ENCODE results near the gene LMO1. TPM values are rescaled to one million over a fixed set of nuclear protein-coding genes. Genes with fewer than 3 reads are reported as not detected.
A peak's percentile ranks its signal among the peaks of the same experiment; 100 is the strongest.

LMO1 gene
- polyA plus RNA-seq (2013, experiment 1 of 2), result 0.70 TPM
- polyA plus RNA-seq (2013, experiment 2 of 2), result 3.0 TPM

- no peaks in the 10 kb centered on the region for H3K9me3 ChIP-seq (ENCODE audit: insufficient read depth, low read depth, low read length)
- 12% methylated on average over 22 of the region's 22 CpGs for WGBS
- peaks cover 13% of the 10 kb centered on the region for H3K4me1 ChIP-seq (ENCODE audit: insufficient read depth, low read length)
- peak within 1 kb of the TSS; percentile 65 for H3K4me3 ChIP-seq (ENCODE audit: low read length)
- H3K27ac ChIP-seq (ENCODE audit: low read depth, low read length), result no peak within 1 kb of the TSS
- peak within 1 kb of the TSS; percentile 70 for H3K9ac ChIP-seq (ENCODE audit: low read depth, low read length)
- H3K27me3 ChIP-seq (ENCODE audit: insufficient read depth, low read length), result peaks cover 95% of the 10 kb centered on the region
- no peaks in the 10 kb centered on the region for H3K36me3 ChIP-seq (ENCODE audit: insufficient read depth, low read length)
These were observed at the start of gene LMO1 for GRCh38 chr11:8263769-8264410. Gene LMO1 (minus strand): TSS chr11:8263878. CDS start chr11:8263362, 516 bp downstream.

- Histone ChIP-seq H3K36me3 (ENCODE audit: insufficient read depth, low read length) (no peaks in the 10 kb centered on the region), H3K4me1 (ENCODE audit: insufficient read depth, low read length) (no peaks in the 10 kb centered on the region), H3K4me3 (ENCODE audit: low read length) (no peak overlapping the region), H3K27me3 (ENCODE audit: insufficient read depth, low read length) (0 out of 2 replicates have a peak, but pooled peaks cover 2% of the 10 kb centered on the region), H3K9ac (ENCODE audit: low read depth, low read length) (no peak overlapping the region), H3K9me3 (ENCODE audit: insufficient read depth, low read depth, low read length) (no peaks in the 10 kb centered on the region), H3K27ac (ENCODE audit: low read depth, low read length) (no peak overlapping the region)
- WGBS, result 88% methylated on average over 10 of the region's 10 CpGs
These were observed 49.3 kb upstream of the LMO1 start for GRCh38 chr11:8312986-8313385.

- Histone ChIP-seq H3K9ac (ENCODE audit: low read depth, low read length) (no peak overlapping the region), H3K27ac (ENCODE audit: low read depth, low read length) (no peak overlapping the region), H3K27me3 (ENCODE audit: insufficient read depth, low read length) (0 out of 2 replicates have a peak, but pooled peaks cover 2% of the 10 kb centered on the region), H3K4me1 (ENCODE audit: insufficient read depth, low read length) (no peaks in the 10 kb centered on the region), H3K9me3 (ENCODE audit: insufficient read depth, low read depth, low read length) (no peaks in the 10 kb centered on the region), H3K4me3 (ENCODE audit: low read length) (no peak overlapping the region), H3K36me3 (ENCODE audit: insufficient read depth, low read length) (no peaks in the 10 kb centered on the region)
- WGBS, result 84% methylated on average over 10 of the region's 10 CpGs
These were observed 47.7 kb upstream of the LMO1 start for GRCh38 chr11:8311366-8311765.

GRCh38 chr11:8310743-8311298, 47.1 kb upstream of the LMO1 start:
- no peaks in the 10 kb centered on the region for H3K4me1 ChIP-seq (ENCODE audit: insufficient read depth, low read length)
- no peaks in the 10 kb centered on the region for H3K36me3 ChIP-seq (ENCODE audit: insufficient read depth, low read length)
- H3K27me3 ChIP-seq (ENCODE audit: insufficient read depth, low read length), result no peaks in the 10 kb centered on the region
- no peaks in the 10 kb centered on the region for H3K9me3 ChIP-seq (ENCODE audit: insufficient read depth, low read depth, low read length)
- no peak overlapping the region for H3K4me3 ChIP-seq (ENCODE audit: low read length)
- H3K27ac ChIP-seq (ENCODE audit: low read depth, low read length), result no peak overlapping the region
- no peak overlapping the region for H3K9ac ChIP-seq (ENCODE audit: low read depth, low read length)
- 85% methylated on average over 11 of the region's 11 CpGs for WGBS

- Histone ChIP-seq H3K27me3 (ENCODE audit: insufficient read depth, low read length) (no peaks in the 10 kb centered on the region), H3K4me3 (ENCODE audit: low read length) (no peak overlapping the region), H3K4me1 (ENCODE audit: insufficient read depth, low read length) (no peaks in the 10 kb centered on the region), H3K27ac (ENCODE audit: low read depth, low read length) (no peak overlapping the region), H3K9ac (ENCODE audit: low read depth, low read length) (no peak overlapping the region), H3K36me3 (ENCODE audit: insufficient read depth, low read length) (no peaks in the 10 kb centered on the region), H3K9me3 (ENCODE audit: insufficient read depth, low read depth, low read length) (peaks cover 3% of the 10 kb centered on the region; the same call in 1 of the 2 replicates)
- WGBS, result 55% methylated on average over 3 of the region's 3 CpGs
These were observed 46.2 kb upstream of the LMO1 start for GRCh38 chr11:8309862-8310261.

- no peaks in the 10 kb centered on the region for H3K27me3 ChIP-seq (ENCODE audit: insufficient read depth, low read length)
- H3K27ac ChIP-seq (ENCODE audit: low read depth, low read length), result no peak overlapping the region
- WGBS, result 82% methylated on average over 9 of the region's 9 CpGs
These were observed 45.6 kb upstream of the LMO1 start for GRCh38 chr11:8309311-8309710.

GRCh38 chr11:8307601-8308000, 43.9 kb upstream of the LMO1 start:
- 87% methylated on average over 8 of the region's 8 CpGs for WGBS
- H3K4me1 ChIP-seq (ENCODE audit: insufficient read depth, low read length), result no peaks in the 10 kb centered on the region
- H3K27me3 ChIP-seq (ENCODE audit: insufficient read depth, low read length), result no peaks in the 10 kb centered on the region
- no peaks in the 10 kb centered on the region for H3K36me3 ChIP-seq (ENCODE audit: insufficient read depth, low read length)
- H3K9ac ChIP-seq (ENCODE audit: low read depth, low read length), result no peak overlapping the region
- peaks cover 6% of the 10 kb centered on the region; the same call in 1 of the 2 replicates for H3K9me3 ChIP-seq (ENCODE audit: insufficient read depth, low read depth, low read length)
- no peak overlapping the region for H3K27ac ChIP-seq (ENCODE audit: low read depth, low read length)
- no peak overlapping the region for H3K4me3 ChIP-seq (ENCODE audit: low read length)

More at GRCh38 chr11:8309311-8309710, 45.6 kb upstream of the LMO1 start:
- no peaks in the 10 kb centered on the region for H3K36me3 ChIP-seq (ENCODE audit: insufficient read depth, low read length)
- H3K4me1 ChIP-seq (ENCODE audit: insufficient read depth, low read length), result no peaks in the 10 kb centered on the region
- H3K4me3 ChIP-seq (ENCODE audit: low read length), result no peak overlapping the region
- peaks cover 6% of the 10 kb centered on the region; the same call in 1 of the 2 replicates for H3K9me3 ChIP-seq (ENCODE audit: insufficient read depth, low read depth, low read length)
- no peak overlapping the region for H3K9ac ChIP-seq (ENCODE audit: low read depth, low read length)

GRCh38 chr11:8301622-8302021, 37.9 kb upstream of the LMO1 start:
- H3K27ac ChIP-seq (ENCODE audit: low read depth, low read length), result no peak overlapping the region
- H3K4me3 ChIP-seq (ENCODE audit: low read length), result no peak overlapping the region
- no peaks in the 10 kb centered on the region for H3K36me3 ChIP-seq (ENCODE audit: insufficient read depth, low read length)

GRCh38 chr11:8298801-8299786, 35.4 kb upstream of the LMO1 start:
- Histone ChIP-seq H3K4me1 (ENCODE audit: insufficient read depth, low read length) (no peaks in the 10 kb centered on the region), H3K27ac (ENCODE audit: low read depth, low read length) (no peak overlapping the region), H3K9ac (ENCODE audit: low read depth, low read length) (no peak overlapping the region), H3K4me3 (ENCODE audit: low read length) (no peak overlapping the region), H3K36me3 (ENCODE audit: insufficient read depth, low read length) (no peaks in the 10 kb centered on the region), H3K9me3 (ENCODE audit: insufficient read depth, low read depth, low read length) (no peaks in the 10 kb centered on the region), H3K27me3 (ENCODE audit: insufficient read depth, low read length) (no peaks in the 10 kb centered on the region)
- 89% methylated on average over 13 of the region's 13 CpGs for WGBS

More at GRCh38 chr11:8301622-8302021, 37.9 kb upstream of the LMO1 start:
- H3K9ac ChIP-seq (ENCODE audit: low read depth, low read length), result no peak overlapping the region
- peaks cover 6% of the 10 kb centered on the region; the same call in 1 of the 2 replicates for H3K9me3 ChIP-seq (ENCODE audit: insufficient read depth, low read depth, low read length)
- H3K4me1 ChIP-seq (ENCODE audit: insufficient read depth, low read length), result no peaks in the 10 kb centered on the region
- H3K27me3 ChIP-seq (ENCODE audit: insufficient read depth, low read length), result no peaks in the 10 kb centered on the region
- 83% methylated on average over 1 of the region's 2 CpGs for WGBS

- no peak overlapping the region for H3K27ac ChIP-seq (ENCODE audit: low read depth, low read length)
- 95% methylated on average over 5 of the region's 5 CpGs for WGBS
- no peaks in the 10 kb centered on the region for H3K4me1 ChIP-seq (ENCODE audit: insufficient read depth, low read length)
- no peak overlapping the region for H3K9ac ChIP-seq (ENCODE audit: low read depth, low read length)
- H3K27me3 ChIP-seq (ENCODE audit: insufficient read depth, low read length), result no peaks in the 10 kb centered on the region
- H3K4me3 ChIP-seq (ENCODE audit: low read length), result no peak overlapping the region
- H3K36me3 ChIP-seq (ENCODE audit: insufficient read depth, low read length), result no peaks in the 10 kb centered on the region
- H3K9me3 ChIP-seq (ENCODE audit: insufficient read depth, low read depth, low read length), result no peaks in the 10 kb centered on the region
These were observed 34.2 kb upstream of the LMO1 start for GRCh38 chr11:8297781-8298440.
